Measurements from ENCODE around the gene NDUFB4. TPM values are rescaled to one million over a fixed set of nuclear protein-coding genes. Genes with fewer than 3 reads are reported as not detected.
"Not testable (repeated sequence)": the region's sequence is repeated elsewhere in the genome, so short reads cannot be mapped to it uniquely, and the experiment has no call there.

NDUFB4 gene
- total RNA-seq, 1 donor from 2014 or later = 150 TPM

DNA sequence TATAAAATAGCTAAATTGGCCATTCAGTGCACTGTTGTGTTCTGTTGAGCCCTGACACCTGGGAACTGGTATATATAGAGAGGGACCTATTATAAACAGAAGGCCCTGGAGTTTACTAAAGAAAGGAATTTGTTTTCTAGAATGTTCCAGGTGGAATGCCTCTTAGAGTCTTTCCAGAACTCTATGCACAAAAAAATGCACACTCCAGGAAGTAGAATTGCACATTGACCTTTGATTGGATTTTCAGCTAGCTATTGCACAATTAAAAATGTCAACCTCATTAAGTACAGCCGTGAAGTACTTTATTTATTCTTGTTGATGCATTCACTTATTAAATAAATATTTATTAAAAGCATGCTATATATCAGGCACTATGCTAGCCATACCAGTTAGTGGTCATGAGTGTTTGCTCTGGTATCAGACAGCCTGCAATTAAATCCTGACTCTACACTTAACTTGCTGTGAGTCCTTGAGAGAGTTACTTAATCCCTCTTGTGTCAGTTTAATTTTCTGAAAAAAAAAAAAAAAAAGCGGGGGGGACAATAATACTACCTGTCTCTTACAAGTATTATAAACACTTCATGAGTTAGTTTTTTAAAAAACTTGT lies 40.8 kb downstream of the NDUFB4 start:
- DNase-seq (ENCODE audit: extremely low read depth, low read depth, low spot score) = no peak

DNA sequence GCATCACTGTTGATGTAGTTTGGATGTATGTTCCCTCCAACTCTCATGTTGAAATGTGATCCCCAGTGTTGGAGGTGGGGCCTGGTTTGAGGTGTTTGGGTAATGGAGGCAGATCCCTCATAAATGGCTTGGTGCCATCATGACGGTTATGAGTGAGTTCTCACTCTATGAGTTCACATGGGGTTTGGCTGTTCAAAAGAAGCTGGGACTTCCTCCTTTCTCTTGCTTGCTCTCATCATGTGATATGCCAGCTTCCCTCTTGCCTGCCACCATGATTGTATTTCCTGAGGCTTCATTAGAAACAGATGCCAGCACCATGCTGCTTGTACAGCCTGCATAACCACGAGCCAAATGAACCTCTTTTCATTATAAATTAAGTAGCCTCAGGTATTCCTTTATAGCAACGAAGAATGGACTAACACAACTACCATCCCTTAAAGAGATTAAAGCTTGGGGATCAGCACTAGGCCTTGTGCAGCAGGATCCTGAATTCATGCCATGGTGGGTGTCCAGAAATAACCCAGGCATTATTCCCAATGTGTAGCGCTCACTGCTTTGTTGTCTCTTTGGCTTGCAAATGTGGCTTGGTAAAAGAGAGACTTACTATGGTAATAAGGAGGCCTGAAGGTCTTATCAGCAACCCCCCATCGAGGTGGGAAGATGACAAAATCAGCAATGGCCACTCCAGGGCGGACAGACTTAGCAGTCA lies 41.9 kb downstream of the NDUFB4 start:
- DNase-seq (ENCODE audit: extremely low read depth, low read depth, low spot score) = no peak

DNA sequence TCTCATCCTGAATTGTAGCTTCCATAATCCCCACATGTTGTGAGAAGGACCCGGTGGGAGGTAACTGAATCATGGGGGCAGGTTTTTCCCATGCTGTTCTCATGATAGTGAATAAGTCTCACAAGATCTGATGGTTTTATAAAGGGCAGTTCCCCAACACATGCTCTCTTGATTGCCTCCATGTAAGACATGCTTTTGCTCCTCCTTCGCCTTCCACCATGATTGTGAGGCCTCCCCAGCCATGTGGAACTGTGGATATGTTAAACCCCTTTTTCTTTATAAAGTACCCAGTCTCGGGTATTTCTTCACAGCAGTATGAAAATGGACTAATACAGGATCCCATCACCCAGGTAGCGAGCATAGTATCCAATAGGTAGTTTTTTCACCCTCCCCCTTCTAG lies 42.7 kb downstream of the NDUFB4 start:
- not testable (repeated sequence) for DNase-seq (ENCODE audit: extremely low read depth, low read depth, low spot score)

- DNase-seq (ENCODE audit: extremely low read depth, low read depth, low spot score) = no peak
Observed at GRCh38 chr3:120640231-120640630, 44.1 kb downstream of the NDUFB4 start.

GRCh38 chr3:120641696-120642246 lies 45.6 kb downstream of the NDUFB4 start:
- DNase-seq (ENCODE audit: extremely low read depth, low read depth, low spot score) = no peak

GRCh38 chr3:120642368-120642948 lies 46.3 kb downstream of the NDUFB4 start:
- DNase-seq (ENCODE audit: extremely low read depth, low read depth, low spot score) = peak; percentile 25

GRCh38 chr3:120645083-120645845 lies 49.1 kb downstream of the NDUFB4 start:
- DNase-seq (ENCODE audit: extremely low read depth, low read depth, low spot score) = no peak

GRCh38 chr3:120646771-120647432 lies 50.8 kb downstream of the NDUFB4 start:
- no peak for DNase-seq (ENCODE audit: extremely low read depth, low read depth, low spot score)

- no peak for DNase-seq (ENCODE audit: extremely low read depth, low read depth, low spot score)
Observed at GRCh38 chr3:120648290-120648689, 52.2 kb downstream of the NDUFB4 start.

DNA sequence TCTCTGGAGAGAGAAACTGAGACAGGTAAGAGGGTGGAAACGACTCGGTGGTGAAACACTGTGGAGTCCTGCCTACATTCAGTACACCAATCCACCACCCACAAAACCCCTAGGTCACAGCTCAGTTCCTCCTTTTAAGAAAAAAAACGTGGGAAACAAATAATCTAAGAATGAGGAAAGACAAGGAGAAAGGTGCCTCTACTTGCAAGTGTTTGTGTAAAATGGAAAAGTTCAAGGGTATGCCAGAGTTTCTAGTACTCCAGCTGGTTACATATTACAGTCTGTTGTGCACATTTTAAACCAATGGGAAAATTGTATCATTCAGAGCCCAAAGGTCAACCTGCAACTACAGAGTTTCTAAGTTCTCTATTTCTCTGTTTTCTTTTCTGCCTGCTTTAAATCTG lies 53.7 kb downstream of the NDUFB4 start:
- no peak for DNase-seq (ENCODE audit: extremely low read depth, low read depth, low spot score)

DNA sequence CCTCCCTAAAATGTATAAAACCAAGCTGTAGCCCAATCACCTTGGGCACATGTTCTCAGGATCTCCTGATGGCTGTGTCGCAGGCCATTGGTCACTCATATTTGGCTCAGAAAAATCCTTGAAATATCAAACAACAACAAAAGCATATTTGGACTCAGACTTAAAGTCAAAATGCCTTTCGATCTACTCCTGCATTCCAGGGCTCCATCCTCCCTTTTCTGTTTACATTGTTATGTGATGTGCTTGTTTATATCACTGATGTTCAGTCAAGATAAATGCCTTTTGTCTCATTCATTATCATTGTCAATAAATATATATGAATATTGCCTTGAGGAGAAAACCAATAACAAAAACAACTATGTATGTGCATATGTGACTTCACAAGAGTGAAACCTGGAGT lies 54.2 kb downstream of the NDUFB4 start:
- no peak for DNase-seq (ENCODE audit: extremely low read depth, low read depth, low spot score)

Other genes starting within 250 kb of the NDUFB4 start
- gene LRRC58, start 247.0 kb upstream of the NDUFB4 start, total RNA-seq = 14.9 and 17.7 TPM in 2 replicates
- gene FSTL1, start 145.3 kb upstream of the NDUFB4 start, total RNA-seq = 311 and 489 TPM in 2 replicates
- gene HGD, start 85.9 kb downstream of the NDUFB4 start, total RNA-seq = 1.1 TPM in 1 of 2 replicates, not detected in the other
- 8.1 and 12.3 TPM in 2 replicates for gene RABL3, start 146.2 kb downstream of the NDUFB4 start, total RNA-seq
- gene GTF2E1, start 146.4 kb downstream of the NDUFB4 start, total RNA-seq = 20.6 and 36.6 TPM in 2 replicates